Cerebellar nuclear complex (tissue), 1 donor: ENCODE results near the gene TMEM179.
"Not testable (repeated sequence)": the region's sequence is repeated elsewhere in the genome, so short reads cannot be mapped to it uniquely, and the experiment has no call there.

ENCODE experiments used
- DNase-seq, 2 experiments: peaks; one replicate each; lab custom pipeline; 2025; lab: John Stamatoyannopoulos, UW

TMEM179 gene

DNA sequence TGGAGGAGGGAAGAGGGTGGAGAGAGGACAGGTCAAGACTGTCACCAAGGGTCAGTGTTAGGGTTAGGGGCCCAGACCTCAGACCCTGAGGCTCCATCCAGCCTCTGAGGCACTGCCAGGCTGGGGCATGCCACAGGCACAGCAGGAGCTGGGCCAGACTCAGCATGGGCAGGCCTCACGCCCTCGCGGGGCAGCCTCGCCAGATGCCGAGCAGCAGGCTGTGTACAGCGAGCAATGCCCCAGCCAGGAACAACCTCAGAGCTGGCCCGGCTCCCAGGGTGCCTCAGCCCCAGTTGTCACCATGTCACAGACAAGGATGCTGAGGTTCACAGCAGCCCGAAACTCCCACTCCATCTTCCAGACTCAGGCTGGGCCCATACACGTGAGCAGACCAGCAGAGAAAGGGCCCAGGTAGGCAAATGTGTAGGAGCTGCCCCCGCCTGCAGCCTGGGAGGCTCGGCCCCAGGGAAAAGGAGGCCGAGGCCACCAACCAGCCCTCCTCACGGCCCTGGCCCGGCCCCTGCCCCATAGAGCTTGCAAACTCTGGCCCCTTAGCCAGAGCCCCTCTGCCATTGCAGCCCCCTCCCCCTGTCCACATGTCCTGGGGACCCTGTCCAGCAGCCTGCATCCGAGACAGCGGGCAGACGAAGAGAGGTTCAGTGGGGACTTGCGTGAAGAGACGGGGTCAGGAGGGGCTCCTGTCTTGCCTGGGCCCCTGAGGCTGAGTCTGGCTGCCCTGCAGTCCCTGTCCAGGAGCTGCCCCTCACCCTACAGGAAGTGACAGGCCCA is 17.5 kb downstream of the TMEM179 start:
- no peak for DNase-seq

DNA sequence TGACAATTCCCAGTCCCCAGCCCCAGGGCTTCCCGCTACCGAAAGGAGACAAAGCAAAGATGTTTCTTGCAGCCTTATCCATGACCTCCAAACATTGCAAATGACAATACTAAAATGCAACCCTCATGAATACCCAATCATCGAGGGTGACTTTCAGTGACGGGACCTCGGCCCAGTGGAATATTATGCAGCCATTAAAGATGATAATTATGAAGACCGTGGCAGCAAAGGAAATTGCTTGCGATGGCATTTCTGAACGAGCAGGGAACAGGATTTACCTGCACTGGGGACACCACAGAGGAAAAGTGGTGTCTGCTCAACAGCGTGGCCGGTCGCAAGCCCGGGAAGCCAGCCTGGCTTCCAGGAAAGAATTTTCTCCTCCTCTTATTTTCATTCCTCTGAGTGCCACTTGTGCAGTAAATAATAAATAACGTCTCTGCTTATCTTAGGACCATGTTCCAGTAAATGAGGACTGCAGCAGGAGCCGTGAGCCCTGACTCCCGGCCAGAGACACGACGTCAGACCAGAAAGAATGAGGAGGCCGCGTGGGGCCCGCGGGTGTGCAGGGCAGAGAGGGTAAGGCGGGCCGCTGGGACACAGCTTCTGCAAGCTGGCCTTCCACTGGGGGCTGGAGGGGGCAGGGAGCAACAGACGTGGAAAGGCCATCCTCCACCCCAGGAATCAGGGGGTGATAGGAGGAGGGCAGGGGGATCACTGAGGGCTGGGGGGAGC is 18.4 kb downstream of the TMEM179 start:
- DNase-seq: no peak

DNA sequence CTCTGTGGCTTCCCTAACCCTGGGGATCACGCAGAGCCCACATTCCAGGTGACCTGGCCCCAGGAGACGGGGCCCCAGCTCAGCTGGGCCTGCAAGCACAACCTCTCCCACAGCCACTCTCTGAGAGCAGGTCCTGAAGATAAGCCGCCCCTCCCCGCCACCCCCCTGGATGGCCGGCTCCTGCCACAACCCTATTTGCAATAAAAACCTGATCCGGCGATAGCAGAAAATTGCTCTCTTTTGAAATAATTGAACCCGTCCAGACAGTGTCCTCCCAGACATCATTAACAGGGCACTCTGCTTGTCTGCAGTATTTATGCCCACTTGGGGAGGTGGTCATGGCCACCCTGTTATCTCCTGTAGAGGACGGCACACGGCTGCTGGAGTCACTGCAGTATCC is 20.0 kb downstream of the TMEM179 start:
- DNase-seq: no peak

DNA sequence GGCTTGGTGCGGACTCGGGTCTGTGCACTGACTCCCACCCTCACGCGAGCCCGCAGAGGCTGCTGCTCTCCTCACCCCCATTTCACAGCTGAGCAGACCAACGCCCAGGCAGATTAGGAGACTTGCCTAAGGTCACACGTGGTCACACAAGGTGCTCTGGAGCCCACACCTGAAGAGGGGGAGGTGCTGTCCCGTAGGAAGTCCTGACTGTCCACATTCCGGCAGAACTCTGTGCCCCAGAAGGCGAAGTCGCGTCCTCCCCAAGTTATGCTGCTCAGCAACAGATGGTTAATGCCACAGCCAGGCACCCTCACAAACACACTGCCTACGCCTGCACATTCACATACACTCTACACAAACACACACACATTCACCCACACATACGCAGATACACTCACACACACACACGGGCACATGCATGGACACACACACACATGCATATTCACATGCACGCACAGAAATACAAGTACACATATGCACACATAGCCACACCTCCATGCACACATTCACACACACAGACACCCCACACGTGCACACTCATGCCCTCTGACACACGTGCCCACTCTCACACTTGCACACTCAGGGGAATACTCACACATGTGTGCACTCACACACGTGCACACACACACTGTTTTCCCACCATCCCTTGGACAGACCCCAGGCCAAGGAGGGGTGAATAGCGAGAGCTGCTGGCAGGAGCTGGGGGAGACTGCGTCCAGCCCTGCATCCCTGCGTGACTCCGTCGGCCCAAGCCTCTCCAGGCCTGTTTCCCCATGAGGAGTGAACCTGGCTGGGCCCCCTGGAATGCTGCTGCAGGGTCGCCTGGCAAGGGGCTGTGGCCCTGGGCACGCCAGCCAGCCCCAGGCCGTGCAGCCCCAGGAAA is 20.9 kb downstream of the TMEM179 start:
- no peak for DNase-seq

DNA sequence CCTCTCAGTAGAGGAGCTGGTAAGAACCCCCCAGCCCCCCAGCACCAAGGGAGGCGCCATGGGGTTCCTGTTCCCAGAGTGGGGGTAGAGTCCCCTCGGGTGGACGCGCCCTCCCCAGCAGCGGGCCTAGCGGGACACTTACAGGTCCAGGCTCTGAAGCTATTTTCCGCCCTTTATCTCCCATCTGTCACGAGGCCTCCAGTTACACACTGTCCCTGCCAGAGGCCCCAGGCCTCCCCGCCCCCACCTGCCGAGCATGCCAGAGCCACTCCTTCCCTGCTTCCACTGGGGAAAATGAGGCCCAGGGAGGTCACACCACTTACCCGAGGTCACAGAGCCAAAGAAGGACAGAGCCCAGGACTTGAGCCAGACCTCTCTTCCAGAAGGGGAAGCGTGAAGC is 21.9 kb downstream of the TMEM179 start:
- no peak for DNase-seq

DNA sequence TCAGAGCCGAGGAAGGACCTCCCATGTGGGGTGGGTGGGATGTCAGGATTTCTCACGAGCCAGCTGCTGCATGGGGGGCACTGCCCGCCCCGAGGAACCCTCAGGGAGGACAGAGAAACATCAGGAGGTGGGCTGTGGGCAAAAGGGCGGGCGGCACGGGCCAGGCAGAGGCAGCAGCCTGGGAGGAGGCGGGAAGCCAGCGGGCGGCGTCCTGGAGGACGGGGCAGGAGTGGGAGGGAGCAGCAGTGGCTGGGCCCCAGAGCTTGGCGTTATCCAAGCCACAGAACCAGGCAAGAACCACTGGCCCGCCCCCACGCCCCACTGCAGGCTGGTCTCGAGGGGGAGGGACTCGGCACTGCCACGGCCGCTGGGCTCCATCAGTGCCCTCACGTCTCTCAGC is 22.6 kb downstream of the TMEM179 start:
- no peak for DNase-seq

DNA sequence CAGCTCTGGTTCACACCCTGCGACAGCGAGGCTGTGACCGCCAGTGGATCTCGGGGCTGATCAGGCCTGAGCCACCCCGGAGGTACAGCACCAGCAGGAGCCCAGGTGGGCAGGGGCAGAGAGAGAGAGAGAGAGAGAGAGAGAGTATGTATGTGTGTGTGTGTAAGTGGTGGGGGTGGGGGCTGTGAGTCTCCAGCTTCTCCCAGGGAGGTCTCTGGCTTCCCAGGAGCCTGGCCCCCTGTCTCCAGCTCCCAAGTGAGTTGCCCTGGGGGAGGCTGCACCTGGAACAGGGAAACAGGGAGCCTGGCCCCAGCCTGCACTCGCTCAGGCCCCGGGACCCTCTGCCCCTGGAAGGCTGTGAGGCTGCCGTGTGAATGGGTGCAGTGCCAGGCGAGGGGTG is 23.1 kb downstream of the TMEM179 start:
- no peak for DNase-seq

DNA sequence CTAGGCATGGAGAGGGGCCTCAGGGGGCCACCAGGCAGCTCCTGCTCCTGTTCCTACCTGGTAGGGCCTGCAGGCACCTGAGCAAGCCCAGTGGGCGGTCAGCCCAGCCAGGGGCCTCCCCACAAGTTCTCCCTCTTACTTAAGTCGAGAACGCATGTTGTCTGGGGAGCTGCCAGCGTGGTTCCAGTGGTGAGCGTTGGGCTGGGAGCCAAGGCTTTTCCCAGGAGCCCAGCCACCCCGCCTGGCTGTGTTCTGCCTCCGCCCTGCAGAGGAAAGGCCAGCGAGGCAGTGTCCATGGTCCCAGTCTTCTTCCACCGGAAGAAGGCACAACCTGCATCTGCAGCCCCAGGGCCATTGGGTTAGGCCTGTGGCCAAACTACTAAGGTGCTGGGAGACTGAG is 23.6 kb downstream of the TMEM179 start:
- DNase-seq: no peak

DNA sequence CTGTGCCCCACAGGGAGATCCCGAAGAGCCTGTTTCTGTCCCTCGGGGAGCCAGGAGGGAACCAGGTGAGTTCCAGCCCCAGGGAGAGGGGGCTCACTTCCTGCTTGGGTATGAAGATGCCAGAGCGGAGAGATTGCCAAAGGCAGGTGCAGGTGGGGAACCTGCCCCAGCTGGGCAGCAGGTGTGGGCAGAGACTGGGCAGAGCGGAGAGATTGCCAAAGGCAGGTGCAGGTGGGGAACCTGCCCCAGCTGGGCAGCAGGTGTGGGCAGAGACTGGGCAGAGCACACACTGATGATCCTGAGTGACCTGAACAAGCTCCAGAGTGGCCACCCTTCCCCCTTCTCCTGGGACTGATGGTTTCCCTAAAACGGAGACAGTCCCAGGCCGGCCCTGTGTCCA is 24.6 kb downstream of the TMEM179 start:
- DNase-seq: not testable (repeated sequence)

DNA sequence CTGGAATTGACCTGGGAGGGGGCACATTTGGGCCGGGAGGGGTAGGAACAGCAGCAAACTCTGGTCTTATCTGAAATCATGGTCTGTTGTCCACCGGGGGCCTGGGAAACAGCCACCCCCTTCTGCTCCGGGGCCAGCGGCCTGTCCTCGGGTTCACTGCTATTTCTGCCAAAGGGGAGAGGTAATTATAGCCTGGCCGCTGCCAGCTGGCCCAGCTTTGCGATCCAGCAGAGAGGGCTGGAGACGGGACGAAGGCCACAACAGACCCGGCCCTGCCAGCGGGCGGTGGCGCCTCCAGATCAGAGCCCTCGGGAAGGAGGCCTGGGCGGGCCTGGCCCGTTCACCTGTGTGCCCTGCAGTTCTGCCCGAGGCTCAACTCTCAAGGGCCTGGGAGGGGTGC is 25.1 kb downstream of the TMEM179 start, which contains the start of gene C14orf180:
TSS of gene C14orf180 (plus strand) at position 258 of the 400 bp plus-strand sequence. CDS start 6,667 bp downstream, outside the sequence.
- no peak for DNase-seq

DNA sequence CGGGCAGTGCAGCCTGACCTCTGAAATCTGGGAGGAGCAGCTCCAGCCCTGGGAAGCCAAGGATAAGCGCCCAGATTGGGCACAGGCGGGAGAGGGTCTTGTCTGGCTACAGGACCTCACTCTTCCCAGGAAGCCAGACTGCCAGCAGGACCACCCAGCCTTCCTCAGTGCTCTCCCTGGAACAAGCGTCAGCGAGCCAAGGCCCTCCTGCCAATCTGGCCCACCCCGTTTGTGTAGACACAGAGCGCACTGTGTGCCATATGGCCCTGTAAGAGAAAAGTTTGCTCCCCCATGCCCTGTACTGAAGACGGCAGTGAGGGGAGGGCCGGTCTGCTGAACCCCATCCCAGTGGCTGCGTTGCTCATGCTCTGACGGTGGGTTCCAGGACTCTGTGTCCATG is 26.3 kb downstream of the TMEM179 start:
- DNase-seq: no peak

DNA sequence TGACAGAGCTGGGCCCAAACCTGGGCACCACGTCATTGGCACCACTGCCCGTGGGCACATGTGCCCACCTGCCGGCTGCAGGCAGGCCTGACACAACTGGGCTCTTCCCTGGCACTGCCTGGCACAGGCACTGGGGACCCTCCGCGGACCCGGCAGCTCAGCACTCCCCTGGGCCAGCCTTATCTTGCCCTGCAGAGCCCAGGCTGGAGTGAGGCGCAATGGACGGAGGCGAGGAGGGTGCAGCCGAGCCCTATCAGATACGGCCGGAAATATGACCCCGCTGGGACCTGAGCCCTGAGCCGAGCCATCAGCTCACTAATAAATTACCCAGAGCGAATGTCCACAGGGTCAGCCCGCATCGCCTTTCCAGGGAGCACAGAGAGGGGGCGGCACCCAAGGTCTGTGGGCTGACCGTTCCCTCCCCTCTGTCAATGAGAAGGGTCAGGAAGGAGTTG is 26.7 kb downstream of the TMEM179 start:
- no peak for DNase-seq

DNA sequence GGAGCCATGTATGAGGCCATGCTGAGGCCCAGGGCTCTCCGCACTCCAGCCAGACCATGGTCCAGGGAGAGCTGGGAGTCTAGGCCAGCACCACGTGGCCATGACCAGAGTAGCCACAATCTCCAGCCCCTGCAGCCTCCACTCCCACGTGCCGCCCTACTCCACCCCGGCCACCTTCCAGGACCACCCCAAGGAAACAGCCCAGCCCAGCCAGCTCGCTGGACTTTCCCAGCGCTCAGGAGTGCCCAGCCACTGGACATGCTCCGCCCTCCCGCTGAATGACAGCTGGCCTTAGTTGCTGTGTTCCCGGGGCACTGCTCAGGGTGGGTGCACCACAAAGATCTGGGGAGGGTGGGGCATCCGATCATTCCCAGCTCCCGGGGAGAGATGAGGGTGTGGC is 27.1 kb downstream of the TMEM179 start:
- no peak for DNase-seq

DNA sequence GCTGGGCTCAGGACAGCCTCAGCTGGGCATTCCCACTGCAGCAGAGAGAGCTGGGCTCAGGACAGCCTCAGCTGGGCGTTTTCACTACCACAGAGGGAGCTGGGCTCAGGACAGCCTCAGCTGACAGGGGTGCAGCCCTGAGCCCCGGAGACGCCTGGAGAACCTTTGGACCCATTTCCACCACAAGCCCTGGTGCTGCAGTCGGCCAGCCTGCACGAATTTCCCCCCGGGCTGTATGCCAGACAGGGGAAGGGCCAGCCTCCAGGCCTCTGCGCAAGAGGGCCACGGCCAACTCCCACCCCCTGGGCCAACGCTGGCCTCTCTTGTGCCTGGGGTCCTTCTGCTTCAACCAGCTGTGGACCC is 27.6 kb downstream of the TMEM179 start:
- DNase-seq: no peak

DNA sequence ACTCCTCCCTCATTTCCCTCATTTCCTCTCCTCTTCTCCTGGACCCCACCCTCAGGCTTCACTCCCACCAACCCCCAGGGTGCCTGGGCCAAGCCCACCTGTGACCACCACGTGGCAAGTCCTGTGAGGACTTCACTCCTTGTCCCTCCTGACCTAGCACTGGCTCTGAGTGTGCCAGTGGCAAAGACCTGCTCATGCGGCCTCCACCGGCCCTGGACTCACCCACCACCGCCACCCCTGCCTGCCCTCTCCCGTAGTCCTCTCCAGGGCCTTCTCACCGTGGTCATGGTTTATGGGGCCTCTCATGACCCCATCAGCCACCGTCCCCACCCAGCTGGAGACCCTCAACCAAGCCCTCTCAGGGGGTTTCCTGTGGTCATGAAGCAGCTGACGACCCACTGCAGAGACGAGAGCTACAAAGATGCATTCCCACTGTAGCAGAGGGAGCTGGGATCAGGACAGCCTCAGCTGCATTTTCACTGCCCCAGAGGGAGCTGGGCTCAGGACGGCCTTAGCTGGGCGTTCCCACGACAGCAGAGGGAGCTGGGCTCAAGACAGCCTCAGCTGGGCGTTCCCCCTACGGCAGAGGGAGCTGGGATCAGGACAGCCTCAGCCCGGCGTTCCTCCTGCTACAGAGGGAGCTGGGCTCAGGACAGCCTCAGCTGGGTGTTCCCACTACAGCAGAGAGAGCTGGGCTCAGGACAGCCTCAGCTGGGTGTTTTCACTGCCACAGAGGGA is 28.2 kb downstream of the TMEM179 start:
- DNase-seq: no peak

DNA sequence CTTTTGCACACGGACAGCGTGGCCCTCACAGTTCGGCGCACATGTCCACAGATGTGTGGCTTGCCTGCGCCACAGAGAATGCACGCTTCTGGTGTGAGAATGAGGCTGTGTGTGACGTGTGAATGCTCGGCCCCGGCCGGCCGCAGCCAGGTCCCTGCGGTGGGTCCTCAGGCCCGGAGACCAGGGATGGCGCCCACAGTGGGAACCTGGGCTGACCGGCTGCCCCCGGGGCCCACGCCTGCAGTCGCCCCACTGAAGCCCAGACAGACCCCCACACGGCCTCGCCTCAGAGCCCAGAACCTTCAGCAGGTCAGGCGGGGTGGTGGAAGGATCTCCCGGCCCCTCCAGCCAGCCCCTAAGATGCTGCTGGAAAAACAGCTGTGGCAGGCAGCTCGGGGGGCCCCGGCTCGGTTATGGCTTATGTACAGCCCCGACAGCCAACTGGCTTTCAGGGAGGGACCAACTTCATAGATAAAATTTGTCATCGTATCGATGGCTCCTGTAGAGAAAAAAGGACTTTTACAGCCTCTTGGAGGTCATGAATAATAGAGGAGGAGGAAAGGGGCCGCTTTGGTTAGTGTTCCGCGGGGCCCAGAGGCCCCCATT is 29.5 kb downstream of the TMEM179 start:
- DNase-seq: no peak

DNA sequence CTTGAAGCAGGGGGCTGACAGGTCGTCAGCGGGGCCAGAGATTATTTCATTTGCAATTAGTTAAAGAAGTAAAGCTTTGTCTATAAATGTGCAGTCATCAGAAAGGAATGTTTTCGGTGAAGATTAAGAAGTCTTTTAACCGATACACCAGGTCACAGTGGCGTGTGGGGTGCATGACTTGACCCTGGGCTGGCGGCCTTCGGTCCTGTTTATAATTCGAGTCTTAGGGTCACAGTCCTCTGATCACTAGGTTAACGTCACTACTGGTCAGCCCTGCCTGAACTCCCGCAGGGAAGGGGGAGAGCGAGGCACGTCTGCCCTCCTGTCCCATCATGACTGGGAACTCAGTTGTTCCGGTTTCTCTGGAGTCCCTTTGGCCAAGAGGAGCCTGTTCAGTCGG is 30.0 kb downstream of the TMEM179 start:
- DNase-seq: no peak

DNA sequence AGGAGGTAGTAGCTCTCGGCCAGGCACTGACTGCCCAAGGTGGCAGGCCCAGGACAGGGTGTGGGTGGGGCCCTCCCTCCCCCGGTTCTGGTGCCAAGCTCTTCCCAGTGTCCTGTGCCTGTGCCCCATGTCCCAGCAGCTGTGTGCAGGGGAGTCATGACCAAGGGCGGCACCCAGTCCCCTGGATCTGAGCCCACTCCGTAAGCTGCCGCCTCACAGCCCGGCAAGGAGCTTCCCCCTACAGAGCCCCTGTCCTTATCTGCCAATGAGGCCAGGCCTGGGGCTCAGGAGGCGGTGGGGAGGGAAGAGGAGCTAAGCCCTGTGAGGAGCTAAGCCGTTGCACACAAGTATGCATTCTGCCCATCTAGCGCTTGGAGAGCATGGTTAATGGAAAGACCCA is 30.6 kb downstream of the TMEM179 start:
- no peak for DNase-seq

DNA sequence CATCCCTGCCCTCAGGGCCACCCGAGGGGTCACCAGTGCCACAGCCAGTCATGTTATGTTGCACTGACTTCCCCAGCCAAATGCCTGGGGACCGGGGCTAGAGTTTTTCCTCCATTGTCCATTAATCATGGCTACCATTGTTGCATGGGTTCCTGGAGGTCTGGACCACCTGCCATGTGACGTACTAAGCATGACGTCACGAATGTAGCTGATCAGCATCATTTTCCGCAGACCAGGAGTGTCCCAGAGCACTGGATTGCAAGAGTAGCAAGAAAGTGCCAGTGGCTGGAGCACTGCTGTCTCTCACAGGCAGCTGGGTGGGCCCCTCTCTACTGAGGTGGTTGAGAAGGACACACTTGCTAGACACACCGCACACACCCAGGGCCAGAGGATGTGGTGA is 31.9 kb downstream of the TMEM179 start:
- DNase-seq: no peak

DNA sequence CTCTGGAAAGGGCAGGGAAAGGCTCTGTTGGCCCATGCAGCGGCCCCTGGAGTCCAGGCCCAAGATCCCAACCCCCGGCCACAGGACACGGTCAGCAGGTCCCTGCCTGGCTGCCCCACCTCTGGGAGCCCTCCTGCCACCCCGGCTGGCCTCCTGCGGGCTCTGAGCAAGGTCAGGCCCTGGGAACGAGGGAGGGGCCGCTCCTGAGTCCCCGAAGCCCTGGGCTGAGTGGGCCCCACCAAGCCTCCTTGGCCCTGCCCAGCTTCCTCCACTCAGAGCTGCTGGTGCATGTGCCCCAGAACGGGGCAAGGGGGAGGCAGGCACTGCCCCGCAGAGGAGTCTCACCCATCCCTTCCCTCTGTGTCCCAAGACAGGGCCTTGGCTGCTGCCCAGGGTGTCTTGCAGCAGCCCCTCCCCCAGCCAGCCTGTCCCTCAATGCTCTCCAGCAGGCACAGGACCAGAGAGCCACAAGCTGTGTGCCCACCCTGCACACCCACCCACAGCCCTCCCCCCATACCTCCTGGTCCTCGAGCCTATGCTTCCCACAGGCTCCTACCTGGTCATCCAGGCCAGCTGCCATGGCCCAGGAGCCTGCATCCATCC is 32.4 kb downstream of the TMEM179 start:
- no peak for DNase-seq

DNA sequence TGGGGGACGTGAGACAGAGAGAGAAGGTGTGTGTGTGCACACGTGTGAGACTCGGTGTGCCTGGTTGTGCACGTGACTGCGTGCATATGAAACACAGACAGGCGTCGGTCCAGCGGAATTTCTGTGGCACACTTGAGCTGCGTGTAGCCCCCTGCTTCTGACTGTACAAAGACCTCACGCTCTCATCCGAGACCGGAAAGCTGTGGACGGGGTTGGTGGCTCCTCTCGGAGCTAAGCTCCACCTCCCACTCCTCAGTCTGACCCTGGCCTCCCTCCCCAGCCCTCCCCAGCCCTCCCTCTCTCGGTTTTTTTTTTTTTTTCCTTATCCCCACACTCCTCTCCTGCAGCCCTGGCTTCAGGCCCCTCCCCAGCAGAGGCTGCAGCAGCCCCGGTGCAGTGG is 33.3 kb downstream of the TMEM179 start:
- no peak for DNase-seq
